Lung microvascular endothelial cell (primary cell): ENCODE results near the gene VPS11. TPM values are rescaled to one million over a fixed set of nuclear protein-coding genes. Genes with fewer than 3 reads are reported as not detected.
"Not testable (repeated sequence)": the region's sequence is repeated elsewhere in the genome, so short reads cannot be mapped to it uniquely, and the experiment has no call there.

Experiments
- DNase-seq, 2 donors: peaks; one replicate each; pipeline versions ENCODE4 v3.0.0 to v3.0.0-alpha.2; 2010; ENCODE audit warnings: low read depth in 2 of 2
- total RNA-seq: library from RNA; depleted of rRNA; stranded (reverse); fragments of >200 nt; gene quantifications from 2 replicates; pipeline ENCODE4 v1.2.1, GENCODE V29; 2014

VPS11 gene
- total RNA-seq, 1 donor from 2014 or later = 23.4 TPM

DNA sequence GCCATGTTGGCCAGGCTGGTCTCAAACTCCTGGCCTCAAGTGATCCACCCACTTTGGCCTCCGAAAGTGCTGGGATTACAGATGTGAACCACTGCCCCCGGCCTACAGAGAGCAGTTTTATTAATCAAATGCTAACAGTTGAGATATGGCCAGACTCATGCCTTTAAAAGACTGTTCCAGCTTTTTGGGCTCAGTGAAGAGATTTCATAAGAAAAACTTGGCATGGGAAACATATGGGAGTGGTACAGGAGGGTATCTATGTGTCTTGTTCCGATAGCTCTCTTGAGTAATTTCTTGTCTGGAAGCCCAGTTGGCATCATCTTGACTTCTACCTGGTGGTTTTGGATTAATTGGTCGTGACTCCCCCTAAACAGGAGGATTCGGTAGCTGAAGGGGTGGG is 28.7 kb upstream of the VPS11 start:
- DNase-seq = no peak

DNA sequence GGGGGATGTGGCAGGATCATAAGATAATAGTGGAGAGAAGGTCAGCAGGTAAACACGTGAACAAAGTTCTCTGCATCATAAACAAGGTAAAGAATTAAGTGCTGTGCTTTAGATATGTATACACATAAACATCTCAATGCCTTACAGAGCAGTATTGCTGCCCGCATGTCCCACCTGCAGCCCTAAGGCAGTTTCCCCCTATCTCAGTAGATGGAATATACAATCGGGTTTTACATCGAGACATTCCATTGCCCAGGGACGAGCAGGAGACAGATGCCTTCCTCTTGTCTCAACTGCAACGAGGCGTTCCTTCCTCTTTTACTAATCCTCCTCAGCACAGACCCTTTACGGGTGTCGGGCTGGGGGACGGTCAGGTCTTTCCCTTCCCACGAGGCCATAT is 28.1 kb upstream of the VPS11 start:
- DNase-seq = not testable (repeated sequence)

DNA sequence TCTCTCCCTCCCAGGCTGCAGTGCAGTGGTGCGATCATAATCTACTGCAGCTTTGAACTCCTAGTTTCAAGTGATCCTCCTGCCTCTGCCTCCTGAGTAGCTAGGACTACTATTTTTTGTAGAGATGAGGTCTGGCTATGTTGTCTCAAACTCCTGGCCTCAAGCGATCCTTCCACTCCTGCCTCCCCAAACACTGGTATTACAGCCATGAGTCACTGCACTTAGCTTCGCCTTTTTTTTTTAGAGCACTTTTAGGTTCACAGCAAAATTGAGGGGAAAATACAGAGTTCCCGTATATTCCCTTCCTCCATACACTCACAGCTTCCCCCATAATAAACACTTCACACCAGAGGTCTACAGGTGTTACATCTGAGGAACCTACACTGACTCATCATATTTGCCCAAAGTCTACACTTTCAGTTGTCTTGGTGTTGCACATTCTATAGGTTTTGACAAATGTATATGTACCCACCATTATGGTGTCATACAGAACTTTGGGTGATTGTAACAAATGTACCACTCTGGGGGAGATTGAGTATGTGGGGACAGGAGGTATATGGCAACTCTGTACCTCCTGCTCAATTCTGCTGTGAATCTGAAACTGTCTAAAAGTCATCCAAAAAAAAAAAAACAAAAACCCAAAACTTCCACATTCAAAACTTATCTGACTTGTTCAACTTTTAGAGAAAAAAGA is 25.6 kb upstream of the VPS11 start:
- no peak for DNase-seq

DNA sequence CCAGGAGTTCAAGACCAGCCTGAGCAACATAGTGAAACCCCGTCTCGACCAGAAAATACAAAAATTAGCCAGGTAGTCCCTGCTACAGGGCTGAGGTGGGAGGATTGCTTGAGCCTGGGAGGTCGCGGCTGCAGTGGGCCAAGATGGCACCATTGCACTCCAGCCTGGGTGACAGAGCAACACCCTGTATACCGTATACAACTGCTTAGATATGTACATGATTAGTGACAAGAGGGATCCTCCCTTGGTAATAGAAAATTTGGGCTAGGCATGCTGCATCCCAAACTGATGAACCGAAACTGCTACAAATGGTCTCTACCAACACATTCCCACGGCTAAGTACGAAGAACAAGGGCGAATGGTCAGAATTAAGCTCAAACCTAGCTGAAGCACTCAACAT is 24.7 kb upstream of the VPS11 start:
- no peak for DNase-seq

DNA sequence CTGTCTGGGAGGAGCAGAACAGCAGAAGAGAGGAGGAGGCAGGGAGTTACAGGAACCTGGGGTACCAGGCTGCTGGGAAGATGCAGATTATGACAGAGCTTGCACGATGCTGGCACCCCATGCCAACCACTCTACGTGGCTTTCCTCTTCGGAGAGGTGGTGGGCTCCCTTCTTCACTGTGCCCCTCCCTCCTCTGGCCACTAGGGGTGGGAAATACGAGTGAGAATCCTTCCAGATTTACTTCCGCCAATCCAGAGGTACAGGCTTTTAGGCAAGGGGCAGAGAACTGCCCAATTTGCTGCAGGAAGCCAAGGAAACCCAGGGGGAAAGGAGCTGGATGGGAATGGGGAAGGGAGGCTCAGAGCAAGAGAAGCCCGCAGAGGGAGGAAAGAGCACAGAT is 22.9 kb upstream of the VPS11 start:
- DNase-seq = no peak

DNA sequence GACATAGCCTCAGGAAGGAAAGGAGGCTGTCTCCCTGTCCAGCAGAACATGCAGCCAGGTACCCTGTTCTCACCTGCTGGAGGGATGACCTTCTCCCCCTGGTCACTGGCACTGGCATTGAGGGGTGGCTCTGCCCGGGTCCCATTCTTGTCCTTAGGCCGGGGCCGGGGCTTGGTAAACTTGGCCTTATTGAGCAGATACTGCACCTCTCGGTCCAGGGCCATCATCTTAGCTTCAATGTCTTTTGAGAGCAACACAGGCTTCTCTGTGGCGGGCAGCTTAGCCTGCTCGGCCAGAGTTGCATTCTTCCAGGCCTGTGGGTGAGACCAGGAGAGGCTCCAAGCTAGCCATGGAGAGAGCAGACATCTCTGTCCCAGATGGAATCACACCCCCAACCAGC is 21.1 kb upstream of the VPS11 start:
- DNase-seq = no peak

DNA sequence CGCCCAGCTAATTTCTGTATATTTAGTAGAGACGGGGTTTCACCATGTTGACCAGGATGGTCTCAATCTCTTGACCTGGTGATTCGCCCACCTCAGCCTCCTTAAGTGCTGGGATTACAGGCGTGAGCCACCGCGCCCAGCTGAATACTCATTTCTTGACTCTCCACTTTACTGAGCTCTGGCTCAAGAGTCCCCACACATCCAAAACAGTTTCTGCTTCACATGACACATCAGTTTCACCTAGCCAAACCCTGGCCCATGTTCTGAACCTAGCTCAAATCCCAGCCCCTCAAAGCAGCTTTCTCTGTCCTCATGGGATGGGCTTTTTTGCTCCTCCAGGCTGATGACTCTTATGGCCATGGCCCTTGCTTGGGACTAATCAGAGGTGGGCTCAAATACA is 20.4 kb upstream of the VPS11 start:
- DNase-seq = no peak

DNA sequence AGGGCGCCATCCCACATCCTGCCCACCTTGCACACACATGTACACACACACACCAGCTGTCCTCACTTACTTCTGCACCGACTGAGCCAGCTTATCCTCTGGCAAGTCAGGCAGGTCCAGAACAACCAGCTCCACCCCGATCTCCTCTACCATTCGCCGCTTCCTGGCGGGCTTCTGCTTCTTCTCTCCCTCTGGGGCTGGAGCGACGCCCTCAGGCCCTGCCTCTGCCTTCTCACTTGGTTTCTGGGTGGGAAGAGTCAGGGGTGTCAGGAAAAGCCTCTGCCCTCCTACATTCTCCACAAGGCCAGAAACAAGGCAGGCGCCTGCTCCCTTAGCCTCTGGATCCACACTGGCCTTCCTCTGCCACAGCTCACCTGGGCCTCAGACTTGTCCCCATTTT is 19.0 kb upstream of the VPS11 start:
- no peak for DNase-seq

DNA sequence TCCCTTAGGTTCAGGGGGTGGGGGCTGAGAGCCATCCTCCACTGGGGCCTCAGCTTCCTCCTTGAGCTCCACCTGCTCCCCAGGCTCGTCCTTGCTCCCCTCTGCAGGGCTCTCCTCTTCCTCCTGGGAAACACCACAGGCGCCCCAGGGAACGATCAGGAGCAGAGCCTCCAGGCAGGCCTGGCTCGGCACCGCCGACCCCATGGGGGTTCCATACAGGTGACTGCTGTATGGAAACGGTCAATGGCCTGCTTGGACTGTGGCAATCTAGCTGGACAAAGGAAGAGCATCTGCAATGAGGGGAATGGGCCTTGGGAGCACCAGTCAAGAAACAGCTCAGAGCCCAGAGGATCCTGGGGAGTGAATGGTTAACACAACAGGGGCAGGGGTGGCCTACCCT is 18.5 kb upstream of the VPS11 start:
- no peak for DNase-seq

DNA sequence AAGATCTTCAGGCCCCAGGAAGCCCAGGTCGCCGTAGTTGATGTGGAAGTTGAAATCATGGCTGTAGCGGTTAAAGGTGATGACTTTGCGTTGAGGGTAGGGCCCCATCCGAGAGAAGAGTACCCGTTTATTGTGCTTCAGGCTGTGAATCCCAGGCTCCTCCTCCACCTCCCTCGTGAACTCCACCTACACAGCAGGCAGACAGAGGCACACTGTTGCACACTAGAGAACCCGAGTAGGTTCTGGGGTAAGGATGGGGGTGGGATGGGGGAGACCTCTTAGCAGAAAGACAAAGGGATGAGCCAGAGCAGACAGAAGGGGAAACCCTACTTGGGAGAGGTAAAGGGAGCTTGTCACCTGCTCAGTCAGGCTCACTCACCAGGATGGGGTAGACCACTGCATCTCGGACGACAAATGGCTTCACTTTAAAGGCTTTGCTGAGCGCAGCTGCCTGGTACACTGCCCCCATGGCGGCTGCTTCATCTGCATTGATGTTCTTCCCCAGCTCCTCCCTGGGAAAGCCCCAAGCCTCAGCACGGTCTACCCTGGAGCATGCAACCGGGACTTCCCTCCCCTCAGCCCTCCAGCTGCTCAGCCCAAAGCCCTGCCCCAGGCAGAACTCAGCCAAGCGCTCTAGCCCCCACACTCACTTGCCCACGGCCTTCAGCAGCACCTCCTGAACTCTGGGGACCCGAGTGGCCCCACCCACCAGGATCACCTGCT is 16.0 kb upstream of the VPS11 start:
- no peak for DNase-seq

DNA sequence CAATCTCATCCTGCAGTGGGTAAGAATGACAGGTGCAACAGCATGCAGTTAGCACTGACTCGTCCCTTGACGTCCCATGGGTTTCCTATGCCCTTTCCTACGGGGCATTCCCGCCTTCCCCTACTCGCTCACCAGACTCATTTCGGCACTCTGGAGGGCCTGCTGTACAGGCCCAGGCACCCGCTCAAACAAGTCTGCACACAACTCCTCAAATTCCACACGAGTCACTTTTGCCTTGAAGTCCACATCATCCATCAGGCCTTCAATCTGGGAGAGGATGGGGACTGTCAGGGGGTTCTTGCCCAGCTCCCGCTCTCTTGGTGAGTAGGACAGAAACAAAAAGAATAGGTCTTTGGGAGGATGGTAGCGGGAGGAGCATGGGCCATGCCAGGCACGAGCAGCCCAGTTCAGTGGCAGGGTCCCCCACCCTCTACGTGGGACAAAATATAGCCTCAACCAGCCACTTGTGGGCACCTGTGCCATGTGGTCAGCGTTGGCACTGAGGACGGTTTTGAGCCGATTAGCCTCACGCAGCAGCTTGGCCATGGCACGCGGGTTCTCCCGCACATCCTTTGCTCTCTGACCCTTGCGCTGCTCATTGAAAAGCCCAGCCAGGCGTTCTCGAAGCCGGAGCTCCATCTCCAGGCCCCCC is 15.3 kb upstream of the VPS11 start:
- no peak for DNase-seq

DNA sequence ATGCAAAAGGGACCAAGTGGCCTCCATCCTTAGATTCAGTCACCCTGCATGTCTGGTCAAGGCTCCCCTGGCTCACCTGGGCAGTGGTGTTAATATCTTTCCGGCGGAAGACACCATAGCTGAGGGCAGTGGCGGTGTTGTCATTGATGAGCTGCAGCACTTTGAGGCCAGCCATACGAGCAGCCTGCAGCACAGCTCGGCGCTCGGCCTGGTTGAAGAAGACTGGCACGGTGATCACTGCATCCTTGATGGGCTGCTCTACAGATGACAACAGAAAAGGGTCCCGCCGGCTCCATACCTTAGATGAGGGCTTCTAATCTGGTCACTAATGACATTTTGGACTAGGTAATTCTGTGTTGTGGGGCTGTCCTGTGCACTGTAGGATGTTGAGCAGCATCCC is 13.2 kb upstream of the VPS11 start:
- DNase-seq = no peak

DNA sequence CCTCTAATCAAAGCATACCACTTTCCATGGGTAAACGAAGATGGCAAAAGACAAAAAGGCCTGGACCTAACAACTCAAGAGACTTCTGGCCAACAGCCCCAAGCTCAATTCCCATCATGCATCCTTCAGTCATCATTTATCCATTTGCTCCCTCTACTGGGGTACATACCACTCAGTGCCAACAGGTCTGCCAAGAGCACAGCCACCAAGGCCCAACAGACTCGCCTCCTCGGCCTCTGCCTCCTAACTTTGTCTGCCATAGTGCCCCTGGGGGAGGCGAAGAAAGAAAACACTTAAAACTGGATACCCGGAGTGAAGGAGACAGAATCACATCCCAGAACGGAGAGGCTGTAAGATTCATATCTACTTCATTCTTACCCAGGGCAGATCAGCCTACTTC is 11.7 kb upstream of the VPS11 start:
- DNase-seq = peak; percentile 47 to 58

DNA sequence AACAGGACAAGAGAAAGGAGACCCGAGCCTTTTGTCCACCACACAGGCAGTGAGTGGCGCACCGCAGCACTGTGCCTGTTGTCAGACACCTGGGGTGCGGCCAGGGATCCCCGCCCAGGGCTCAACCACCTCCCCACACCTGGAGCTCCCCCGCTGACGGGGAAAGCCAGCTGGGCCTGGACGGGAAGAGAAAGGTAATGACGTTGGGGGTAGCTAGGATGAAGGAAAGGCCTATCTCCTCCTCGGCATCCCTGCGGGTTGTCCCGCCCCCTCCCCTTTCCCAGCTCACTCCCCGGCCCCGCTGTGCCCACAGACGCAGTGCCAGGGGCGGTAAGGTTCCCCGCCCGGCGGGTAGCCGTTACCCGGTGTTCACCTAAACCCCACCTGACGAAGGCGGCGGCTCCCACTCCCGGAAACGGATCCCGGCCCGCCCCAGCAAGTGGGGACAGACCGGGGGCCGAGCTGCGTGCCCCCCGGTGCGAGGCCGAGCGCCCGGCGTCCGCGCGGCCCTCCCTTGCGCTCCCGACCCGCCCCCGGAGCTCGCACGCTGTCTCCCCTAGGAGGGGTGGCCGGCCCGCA is 11.1 kb upstream of the VPS11 start:
- DNase-seq = peak in 1 of 2 donors; percentile 39

DNA sequence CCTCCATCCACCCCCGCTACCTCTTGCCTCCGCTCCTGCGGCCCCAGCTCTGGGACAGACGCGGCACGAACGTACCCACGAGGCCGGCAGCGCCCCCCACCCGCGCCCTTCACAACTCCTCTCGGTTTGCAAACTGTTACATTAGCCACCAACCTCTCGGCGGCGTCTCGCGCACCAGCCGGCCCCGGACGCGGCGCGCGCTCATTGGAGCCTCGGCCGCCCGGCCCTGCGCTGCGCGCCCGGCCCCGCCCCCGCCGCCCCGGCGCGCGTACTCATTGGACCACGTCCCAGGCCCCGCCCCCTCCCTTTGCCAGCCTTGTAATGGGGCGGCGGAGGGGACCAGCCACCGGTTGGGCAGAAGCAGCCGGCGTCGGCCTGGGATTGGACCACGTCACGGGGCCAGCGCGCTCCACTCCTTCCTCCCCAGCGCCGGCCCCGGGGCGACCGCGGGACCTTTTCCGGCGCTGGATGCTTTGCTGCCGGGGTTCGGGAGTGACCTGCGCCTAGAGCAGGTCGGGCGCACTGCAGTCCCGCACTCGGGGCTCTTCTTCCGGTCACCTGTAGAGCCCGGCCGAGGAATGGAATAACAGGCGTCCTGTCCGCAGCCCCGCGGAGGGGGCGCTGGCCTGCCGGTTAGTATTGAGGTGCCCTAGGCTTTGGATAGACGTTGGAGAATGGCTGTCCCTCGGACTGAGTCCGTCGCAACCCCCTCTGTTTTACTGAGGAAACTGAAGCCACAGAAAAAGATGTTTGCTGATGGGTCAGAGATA is 10.4 kb upstream of the VPS11 start, which contains the start of gene HYOU1:
HYOU1 (minus strand) TSS at position 206 of the 770 bp plus-strand sequence. CDS start 1,045 bp downstream, outside the sequence.
- DNase-seq = peak; percentile 97 to 98

DNA sequence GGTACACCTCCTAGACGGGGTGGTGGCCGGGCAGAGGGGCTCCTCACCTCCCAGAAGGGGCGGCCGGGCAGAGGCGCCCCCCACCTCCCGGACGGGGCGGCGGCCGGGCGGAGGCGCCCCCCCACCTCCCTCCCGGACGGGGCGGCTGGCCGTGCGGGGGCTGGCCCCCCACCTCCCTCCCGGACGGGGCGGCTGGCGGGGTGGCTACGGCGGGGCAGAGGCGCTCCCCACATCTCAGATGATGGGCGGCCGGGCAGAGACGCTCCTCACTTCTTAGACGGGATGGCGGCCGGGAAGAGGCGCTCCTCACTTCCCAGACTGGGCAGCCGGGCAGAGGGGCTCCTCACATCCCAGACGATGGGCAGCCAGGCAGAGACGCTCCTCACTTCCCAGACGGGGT is 8.5 kb upstream of the VPS11 start:
- DNase-seq = not testable (repeated sequence)

DNA sequence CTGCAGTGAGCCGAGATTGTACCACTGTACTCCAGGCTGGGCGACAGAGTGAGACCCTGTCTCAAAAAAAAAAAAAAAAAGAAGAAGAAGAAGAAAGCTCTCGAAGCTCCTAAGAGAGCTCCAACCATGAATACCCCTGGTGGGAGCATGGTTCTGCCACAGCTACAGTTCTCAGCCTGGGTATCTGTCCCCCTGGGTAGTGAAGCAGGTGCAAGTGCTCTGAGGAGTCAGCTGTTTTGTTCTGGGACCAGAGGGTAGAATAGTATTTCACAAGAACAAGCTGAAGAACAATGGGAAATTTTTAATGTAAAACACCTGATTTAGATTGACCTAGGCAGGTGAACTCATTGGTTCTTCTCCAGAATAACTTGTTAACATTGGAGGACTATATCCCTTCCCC is 6.4 kb upstream of the VPS11 start:
- no peak for DNase-seq

DNA sequence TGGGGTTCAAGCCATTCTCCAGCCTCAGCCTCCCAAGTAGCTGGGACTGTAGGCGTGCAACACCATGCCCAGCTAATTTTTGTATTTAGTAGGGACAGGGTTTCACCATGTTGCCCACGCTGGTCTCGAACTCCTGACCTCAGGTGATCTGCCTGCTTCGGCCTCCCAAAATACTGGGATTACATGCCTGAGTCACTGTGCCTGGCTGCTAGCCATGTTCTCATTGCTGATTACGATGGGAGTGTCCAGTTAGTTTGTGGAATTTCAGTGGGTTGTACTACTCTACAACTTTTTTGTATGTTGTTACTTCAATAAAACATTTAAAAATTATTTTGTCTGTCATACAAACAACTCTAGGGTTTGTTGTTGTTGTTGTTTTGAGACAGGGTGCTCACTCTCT is 4.8 kb upstream of the VPS11 start:
- DNase-seq = peak; percentile 23 to 46

DNA sequence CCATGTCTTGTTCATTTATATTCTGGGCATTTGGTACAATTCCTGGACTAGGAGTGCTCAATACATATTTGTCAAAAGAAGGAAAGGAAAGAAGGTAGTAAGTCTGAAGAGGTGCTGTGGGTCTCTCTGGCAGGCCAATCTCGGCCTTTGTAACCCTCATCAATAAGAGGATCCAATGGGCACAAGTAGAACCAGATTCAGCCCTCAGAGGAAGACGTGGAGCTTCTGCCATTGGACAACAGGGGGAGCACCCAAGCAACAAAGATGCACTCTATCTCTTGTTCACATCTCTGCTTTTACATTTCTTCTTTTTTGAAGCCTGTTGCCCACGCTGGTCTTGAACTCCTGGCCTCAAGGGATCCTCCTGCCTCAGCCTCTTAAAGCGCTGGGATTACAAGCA is 2.2 kb upstream of the VPS11 start:
- DNase-seq = peak; percentile 55 to 58

DNA sequence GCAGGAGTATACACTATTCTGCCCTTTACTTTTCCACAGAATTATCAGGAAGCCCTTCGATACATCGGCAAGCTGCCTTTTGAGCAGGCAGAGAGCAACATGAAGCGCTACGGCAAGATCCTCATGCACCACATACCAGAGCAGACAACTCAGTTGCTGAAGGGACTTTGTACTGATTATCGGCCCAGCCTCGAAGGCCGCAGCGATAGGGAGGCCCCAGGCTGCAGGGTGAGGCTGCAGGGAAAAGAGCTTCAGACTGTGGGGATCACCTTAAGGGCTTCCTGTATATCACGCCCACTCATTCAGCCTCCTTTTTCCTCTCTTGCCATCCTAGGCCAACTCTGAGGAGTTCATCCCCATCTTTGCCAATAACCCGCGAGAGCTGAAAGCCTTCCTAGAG is 10.2 kb downstream of the VPS11 start:
- no peak for DNase-seq

DNA sequence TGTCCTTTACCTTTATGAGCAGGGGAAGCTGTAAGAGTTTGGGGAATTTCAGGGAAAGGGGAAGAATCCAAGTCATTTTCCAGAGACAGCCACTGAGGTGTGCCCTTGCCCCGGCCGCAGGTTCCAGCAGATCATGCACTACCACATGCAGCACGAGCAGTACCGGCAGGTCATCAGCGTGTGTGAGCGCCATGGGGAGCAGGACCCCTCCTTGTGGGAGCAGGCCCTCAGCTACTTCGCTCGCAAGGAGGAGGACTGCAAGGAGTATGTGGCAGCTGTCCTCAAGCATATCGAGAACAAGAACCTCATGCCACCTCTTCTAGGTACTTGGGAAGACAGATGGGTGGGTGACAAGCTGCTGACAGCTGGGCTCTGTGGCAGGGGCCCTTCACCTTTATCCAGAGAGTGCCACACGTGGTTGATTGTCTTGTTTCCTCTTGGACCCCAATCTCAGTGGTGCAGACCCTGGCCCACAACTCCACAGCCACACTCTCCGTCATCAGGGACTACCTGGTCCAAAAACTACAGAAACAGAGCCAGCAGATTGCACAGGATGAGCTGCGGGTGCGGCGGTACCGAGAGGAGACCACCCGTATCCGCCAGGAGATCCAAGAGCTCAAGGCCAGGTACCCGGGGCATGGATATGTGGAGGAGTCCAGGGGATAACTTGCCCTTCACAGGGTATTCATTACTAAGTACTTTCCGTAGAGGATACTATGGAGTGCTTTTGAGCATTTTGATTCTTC is 11.2 kb downstream of the VPS11 start:
- DNase-seq = no peak
